Measurements from ENCODE around the gene MAJIN. TPM values are rescaled to one million over a fixed set of nuclear protein-coding genes. Genes with fewer than 3 reads are reported as not detected.

MAJIN gene
- total RNA-seq, 4 donors from 2014 or later: not detected

GRCh38 chr11:64969209-64969608 lies 2.7 kb downstream of the MAJIN start:
- DNase-seq: no peak
- H3K4me3 ChIP-seq: no peak overlapping the region
- TF ChIP-seq POLR2A (IDR thresholded peaks at IDR 0.05): no peak
- TF ChIP-seq, protein P1, sequence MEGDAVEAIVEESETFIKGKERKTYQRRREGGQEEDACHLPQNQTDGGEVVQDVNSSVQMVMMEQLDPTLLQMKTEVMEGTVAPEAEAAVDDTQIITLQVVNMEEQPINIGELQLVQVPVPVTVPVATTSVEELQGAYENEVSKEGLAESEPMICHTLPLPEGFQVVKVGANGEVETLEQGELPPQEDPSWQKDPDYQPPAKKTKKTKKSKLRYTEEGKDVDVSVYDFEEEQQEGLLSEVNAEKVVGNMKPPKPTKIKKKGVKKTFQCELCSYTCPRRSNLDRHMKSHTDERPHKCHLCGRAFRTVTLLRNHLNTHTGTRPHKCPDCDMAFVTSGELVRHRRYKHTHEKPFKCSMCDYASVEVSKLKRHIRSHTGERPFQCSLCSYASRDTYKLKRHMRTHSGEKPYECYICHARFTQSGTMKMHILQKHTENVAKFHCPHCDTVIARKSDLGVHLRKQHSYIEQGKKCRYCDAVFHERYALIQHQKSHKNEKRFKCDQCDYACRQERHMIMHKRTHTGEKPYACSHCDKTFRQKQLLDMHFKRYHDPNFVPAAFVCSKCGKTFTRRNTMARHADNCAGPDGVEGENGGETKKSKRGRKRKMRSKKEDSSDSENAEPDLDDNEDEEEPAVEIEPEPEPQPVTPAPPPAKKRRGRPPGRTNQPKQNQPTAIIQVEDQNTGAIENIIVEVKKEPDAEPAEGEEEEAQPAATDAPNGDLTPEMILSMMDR (IDR thresholded peaks at IDR 0.05): peak in 1 of 6 experiments; percentile 15

DNA sequence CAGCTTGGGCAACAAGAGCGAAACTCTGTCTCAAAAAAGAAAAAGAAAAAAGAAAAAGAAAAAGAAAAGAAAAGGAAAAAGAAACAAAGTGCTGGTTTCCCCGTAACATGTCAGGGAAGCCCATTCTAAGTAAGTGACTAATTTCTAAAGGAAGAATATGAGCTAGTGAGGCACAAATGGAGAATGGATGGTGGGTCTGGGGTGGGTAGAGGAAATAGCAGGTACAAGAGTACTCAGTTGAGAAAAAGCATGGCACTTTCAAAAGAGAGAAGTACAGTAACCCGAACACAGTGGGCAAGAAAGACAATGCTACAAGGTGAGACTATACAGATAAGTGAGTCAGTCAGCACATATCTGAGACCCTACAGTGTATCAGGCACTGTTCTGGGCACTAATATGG lies 4.5 kb downstream of the MAJIN start:
- peaks cover 0 to 11% (median 0%) of the 10 kb centered on the region in 4 donors for H3K4me1 ChIP-seq
- H3K27me3 ChIP-seq: no peaks in the 10 kb centered on the region
- no peak overlapping the region for H3K27ac ChIP-seq
- H3K4me3 ChIP-seq: no peak overlapping the region
- TF ChIP-seq, protein P1 (IDR thresholded peaks at IDR 0.05): no peak
- no peak for TF ChIP-seq POLR2A (IDR thresholded peaks at IDR 0.05)
- no peaks in the 10 kb centered on the region for H3K9me3 ChIP-seq
- DNase-seq: no peak
- H3K36me3 ChIP-seq: no peaks in the 10 kb centered on the region

More at GRCh38 chr11:64969209-64969608, 2.7 kb downstream of the MAJIN start:
- H3K36me3 ChIP-seq: no peaks in the 10 kb centered on the region
- H3K9me3 ChIP-seq: no peaks in the 10 kb centered on the region
- H3K27ac ChIP-seq: peak overlapping the region in 2 of 4 donors; percentile 51 to 72
- H3K27me3 ChIP-seq: no peaks in the 10 kb centered on the region
- H3K4me1 ChIP-seq: peaks cover 0 to 13% (median 0%) of the 10 kb centered on the region in 4 donors

DNA sequence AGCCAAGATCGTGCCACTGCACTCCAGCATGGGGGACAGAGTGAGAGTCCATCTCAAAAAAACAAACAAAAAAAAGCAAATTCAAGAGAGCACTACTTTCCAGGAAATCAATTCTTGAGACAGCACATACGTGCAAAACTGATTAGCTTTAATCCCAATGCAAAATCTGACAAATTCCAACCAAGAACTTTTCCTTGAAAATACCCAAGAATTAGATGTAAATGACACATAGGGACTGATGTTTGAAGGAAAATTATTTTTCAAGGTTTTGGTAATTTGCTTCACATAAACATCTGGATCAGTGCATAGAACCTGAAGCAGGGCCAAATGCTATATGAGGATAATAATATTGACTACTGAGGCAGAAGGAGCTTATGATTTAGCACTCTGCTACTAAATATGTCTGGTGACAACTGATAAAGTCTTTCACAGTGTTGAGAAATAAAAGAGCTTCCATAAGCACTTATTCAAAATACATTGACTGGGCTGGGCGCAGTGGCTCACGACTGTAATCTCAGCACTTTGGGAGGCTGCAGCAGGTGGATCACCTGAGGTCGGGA lies 8.8 kb downstream of the MAJIN start:
- no peaks in the 10 kb centered on the region for H3K4me1 ChIP-seq
- H3K27ac ChIP-seq: no peak overlapping the region
- TF ChIP-seq, protein P1 (IDR thresholded peaks at IDR 0.05): no peak
- TF ChIP-seq POLR2A (IDR thresholded peaks at IDR 0.05): no peak
- no peaks in the 10 kb centered on the region for H3K36me3 ChIP-seq
- H3K4me3 ChIP-seq: no peak overlapping the region
- DNase-seq: no peak
- H3K9me3 ChIP-seq: no peaks in the 10 kb centered on the region
- no peaks in the 10 kb centered on the region for H3K27me3 ChIP-seq

- TF ChIP-seq, protein P1 (IDR thresholded peaks at IDR 0.05): no peak
- DNase-seq: no peak
- Histone ChIP-seq H3K36me3 (no peaks in the 10 kb centered on the region), H3K27me3 (no peaks in the 10 kb centered on the region), H3K9me3 (no peaks in the 10 kb centered on the region), H3K4me1 (no peaks in the 10 kb centered on the region), H3K4me3 (no peak overlapping the region), H3K27ac (no peak overlapping the region)
These were observed 11.2 kb downstream of the MAJIN start for GRCh38 chr11:64960719-64961118.

DNA sequence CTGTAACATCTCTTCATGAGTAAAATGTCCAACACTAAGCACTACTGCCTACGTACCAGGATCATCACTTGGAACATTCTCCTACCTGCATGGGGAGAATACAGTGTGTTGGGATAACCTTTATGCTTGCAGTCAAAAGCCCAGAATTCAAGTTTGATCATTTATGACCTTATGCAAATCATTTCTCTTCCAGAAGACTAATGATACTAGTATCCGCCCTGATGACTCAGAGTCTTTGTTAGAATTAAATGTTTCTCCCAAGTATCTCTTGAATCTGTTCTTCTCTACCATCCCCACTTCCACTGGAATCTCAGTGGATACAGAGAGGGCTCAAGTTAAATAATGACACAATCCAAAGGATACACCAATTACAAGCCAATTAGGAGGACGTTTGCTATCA lies 12.4 kb downstream of the MAJIN start:
- H3K9me3 ChIP-seq: no peaks in the 10 kb centered on the region
- TF ChIP-seq, protein P1 (IDR thresholded peaks at IDR 0.05): no peak
- no peak for TF ChIP-seq POLR2A (IDR thresholded peaks at IDR 0.05)
- no peaks in the 10 kb centered on the region for H3K4me1 ChIP-seq
- H3K27me3 ChIP-seq: no peaks in the 10 kb centered on the region
- no peak overlapping the region for H3K27ac ChIP-seq
- no peak overlapping the region for H3K4me3 ChIP-seq
- no peak for DNase-seq
- H3K36me3 ChIP-seq: no peaks in the 10 kb centered on the region

DNA sequence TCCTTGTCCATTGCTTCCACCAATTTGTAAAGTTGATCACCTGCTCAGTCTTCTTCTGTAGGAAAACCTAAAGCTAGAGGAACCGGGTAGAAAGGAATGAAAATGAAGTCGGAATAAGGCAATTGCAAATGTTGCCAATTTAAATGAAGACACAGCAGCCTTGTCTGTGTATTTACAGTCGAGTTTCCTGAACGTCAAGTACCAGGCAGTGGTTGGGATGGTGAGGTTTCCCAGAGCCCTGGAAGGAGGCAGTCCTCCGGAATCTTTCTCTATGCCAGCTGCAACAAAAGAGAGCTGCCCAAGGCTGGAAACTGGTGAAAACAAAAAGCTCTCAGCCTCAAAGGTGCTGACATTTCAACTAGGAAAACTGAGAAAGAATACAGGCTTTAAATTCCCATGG lies 17.7 kb downstream of the MAJIN start:
- H3K4me1 ChIP-seq: no peaks in the 10 kb centered on the region
- no peak for DNase-seq
- H3K27ac ChIP-seq: no peak overlapping the region
- H3K36me3 ChIP-seq: no peaks in the 10 kb centered on the region
- H3K9me3 ChIP-seq: no peaks in the 10 kb centered on the region
- no peak overlapping the region for H3K4me3 ChIP-seq
- no peaks in the 10 kb centered on the region for H3K27me3 ChIP-seq
- TF ChIP-seq POLR2A (IDR thresholded peaks at IDR 0.05): no peak
- TF ChIP-seq, protein P1 (IDR thresholded peaks at IDR 0.05): no peak
